SK-N-SH treated with all-trans-retinoic acid at 6 μM for 48 hours (cell line): ENCODE data around the gene DUS2.

Source experiments
- CSDC2 ChIP-seq: fragments of 250-450 bp; sonication (Bioruptor Pico); IDR thresholded peaks from 2 replicates; pipeline ENCODE4 v1.5.0; 2020; ENCODE audit warnings: mild to moderate bottlenecking, moderate library complexity
- CSRNP3 ChIP-seq: fragments of 250-450 bp; sonication (Bioruptor Pico); IDR thresholded peaks from 2 replicates; pipeline ENCODE4 v1.5.1; 2021; ENCODE audit warnings: mild to moderate bottlenecking, moderate library complexity
- PATZ1 ChIP-seq: fragments of 250-450 bp; sonication (Bioruptor Pico); IDR thresholded peaks from 2 replicates; pipeline ENCODE4 v1.8.0; 2020; ENCODE audit warnings: mild to moderate bottlenecking, moderate library complexity, borderline replicate concordance
- RARB ChIP-seq: fragments of 250-450 bp; sonication (Bioruptor Pico); IDR thresholded peaks from 2 replicates; pipeline ENCODE4 v1.8.0; 2021; ENCODE audit warnings: mild to moderate bottlenecking, moderate library complexity
- ZC3H10 ChIP-seq: fragments of 250-450 bp; sonication (Bioruptor Pico); IDR thresholded peaks from 2 replicates; pipeline ENCODE4 v1.5.1; 2021; ENCODE audit warnings: mild to moderate bottlenecking, moderate library complexity
- ZFP3 ChIP-seq: fragments of 250-450 bp; sonication (Bioruptor Pico); IDR thresholded peaks from 2 replicates; pipeline ENCODE4 v1.5.0; 2020; ENCODE audit warnings: mild to moderate bottlenecking, moderate library complexity
- ZNF565 ChIP-seq: fragments of 450-650 bp; formaldehyde crosslinking; conservative IDR thresholded peaks from 2 replicates; pipeline ENCODE4 v1.5.0; 2020; ENCODE audit warnings: low read depth, mild to moderate bottlenecking, moderate library complexity

- TF ChIP-seq PATZ1 (CRISPR knock-in tag) (no peak), ZFP3 (no peak), RARB (CRISPR knock-in tag) (no peak), CSRNP3 (CRISPR knock-in tag) (no peak), ZC3H10 (no peak), ZNF565 (no peak), CSDC2 (no peak)
Measured at GRCh38 chr16:67979955-67980678, 43.0 kb upstream of the DUS2 start, which contains the start of gene DPEP3.
